CD14-positive monocyte (primary cell): Measurements from ENCODE around the gene LRP8. TPM values are rescaled to one million over a fixed set of nuclear protein-coding genes. Genes with fewer than 3 reads are reported as not detected.

Experiments
- DNase-seq, 3 donors: peaks; one replicate each; pipeline ENCODE4 v3.0.0-alpha.2; 2011 to 2022
- H2AFZ ChIP-seq: 2 replicates; pipeline ENCODE4 v1.6.0; 2012; ENCODE audit warnings: mild to moderate bottlenecking, low read depth, low read length, inconsistent platforms; ENCODE audit not compliant: insufficient read depth, poor library complexity, severe bottlenecking
- H3K27ac ChIP-seq, 2 donors: 1 replicate in 1 of 2; 2 replicates in 1 of 2; pipeline ENCODE4 v1.5.1; 2012 to 2013; ENCODE audit warnings: low read length in 2 of 2, control low read depth in 1 of 2, inconsistent platforms in 1 of 2, low read depth in 1 of 2, mild to moderate bottlenecking in 1 of 2
- H3K27me3 ChIP-seq, 2 donors: one replicate each; pipeline versions ENCODE4 v1.6.0 to v1.6.1; 2011 to 2013; ENCODE audit warnings: low read length in 2 of 2; ENCODE audit not compliant: control insufficient read depth in 2 of 2, insufficient read depth in 2 of 2
- H3K36me3 ChIP-seq, 2 donors: replicated peaks in 1 of 2; 1 replicate in 1 of 2; 2 replicates in 1 of 2; pipeline versions ENCODE4 v1.5.1 to v1.6.1; 2012 to 2013; ENCODE audit warnings: low read length in 2 of 2, control low read depth in 1 of 2, inconsistent platforms in 1 of 2, mild to moderate bottlenecking in 1 of 2; ENCODE audit not compliant: insufficient read depth in 2 of 2, control insufficient read depth in 1 of 2
- H3K4me1 ChIP-seq, 2 donors: 1 replicate in 1 of 2; 2 replicates in 1 of 2; pipeline versions ENCODE4 v1.5.1 to v1.6.1; 2012 to 2013; ENCODE audit warnings: low read length in 2 of 2, control low read depth in 1 of 2, inconsistent platforms in 1 of 2, mild to moderate bottlenecking in 1 of 2, moderate library complexity in 1 of 2; ENCODE audit not compliant: insufficient read depth in 2 of 2, control insufficient read depth in 1 of 2
- H3K4me2 ChIP-seq: replicated peaks from 2 replicates; pipeline ENCODE3; 2012; ENCODE audit warnings: low read length, moderate library complexity, mild to moderate bottlenecking; ENCODE audit not compliant: poor library complexity, severe bottlenecking; ENCODE audit errors: extremely low read depth
- H3K4me3 ChIP-seq, 3 experiments: fragments of 200-600 bp in 1 of 3; sonication (generic) in 1 of 3; replicated peaks in 1 of 3; 1 replicate in 2 of 3; 2 replicates in 1 of 3; pipeline ENCODE4 v1.5.1; 2011 to 2013; ENCODE audit warnings: low read length in 3 of 3, mild to moderate bottlenecking in 3 of 3, control low read depth in 2 of 3, low read depth in 2 of 3, inconsistent platforms in 1 of 3, moderate library complexity in 1 of 3
- H3K79me2 ChIP-seq: 2 replicates; pipeline ENCODE4 v1.6.0; 2012; ENCODE audit warnings: mild to moderate bottlenecking, control low read depth, inconsistent platforms, low read length, moderate library complexity; ENCODE audit not compliant: insufficient read depth
- H3K9ac ChIP-seq: 2 replicates; pipeline ENCODE4 v1.6.0; 2017; ENCODE audit warnings: low read length, mild to moderate bottlenecking; ENCODE audit not compliant: insufficient read depth, poor library complexity, severe bottlenecking
- H3K9me3 ChIP-seq, 2 donors: replicated peaks in 1 of 2; 1 replicate in 1 of 2; 2 replicates in 1 of 2; pipeline versions ENCODE4 v1.5.1 to v1.6.1; 2012 to 2013; ENCODE audit warnings: low read length in 2 of 2, control low read depth in 1 of 2; ENCODE audit not compliant: control insufficient read depth in 1 of 2, insufficient read depth in 1 of 2
- H4K20me1 ChIP-seq: 2 replicates; pipeline ENCODE4 v1.6.0; 2012; ENCODE audit warnings: mild to moderate bottlenecking, low read length, control low read depth, moderate library complexity; ENCODE audit not compliant: insufficient read depth
- H3K27ac Mint-ChIP-seq, 7 donors: one replicate each; pipeline ENCODE4 v1.8.0; 2020; ENCODE audit warnings: mild to moderate bottlenecking in 7 of 7, mixed read lengths in 7 of 7, moderate library complexity in 6 of 7, inconsistent platforms in 2 of 7
- H3K27me3 Mint-ChIP-seq, 3 donors: one replicate each; pipeline ENCODE4 v1.8.0; 2021 to 2022; ENCODE audit warnings: low read depth in 3 of 3, mild to moderate bottlenecking in 3 of 3, mixed read lengths in 3 of 3, moderate library complexity in 3 of 3, inconsistent platforms in 1 of 3
- H3K36me3 Mint-ChIP-seq, 2 donors: one replicate each; pipeline ENCODE4 v1.8.0; 2020; ENCODE audit warnings: mixed read lengths in 2 of 2, inconsistent platforms in 1 of 2, mild to moderate bottlenecking in 1 of 2
- H3K4me1 Mint-ChIP-seq: one replicate; pipeline ENCODE4 v1.8.0; 2020; ENCODE audit warnings: mild to moderate bottlenecking, mixed read lengths
- H3K4me3 Mint-ChIP-seq, 2 donors: one replicate each; pipeline ENCODE4 v1.8.0; 2020; ENCODE audit warnings: mild to moderate bottlenecking in 2 of 2, mixed read lengths in 2 of 2, moderate library complexity in 1 of 2
- H3K9me3 Mint-ChIP-seq, 7 donors: one replicate each; pipeline ENCODE4 v1.8.0; 2020 to 2022; ENCODE audit warnings: mixed read lengths in 7 of 7, mild to moderate bottlenecking in 6 of 7, moderate library complexity in 6 of 7, inconsistent platforms in 2 of 7
- CTCF ChIP-seq: fragments of 200-600 bp; IDR thresholded peaks from one replicate; pipeline ENCODE4 v1.8.0; 2022; ENCODE audit warnings: antibody characterized with exemption, mild to moderate bottlenecking
- WGBS: methylation state at CpG from one replicate; pipeline ENCODE4 v1.1.5; 2013; ENCODE audit warnings: missing lambda C conversion rate; ENCODE audit not compliant: insufficient coverage; 5-methylcytosine and 5-hydroxymethylcytosine counted together
- intact Hi-C, 2 donors: fragments of 100-400 bp; cut with micrococcal nuclease; formaldehyde crosslinking; loops; one replicate each; pipeline versions ENCODE4 v1.15.0 to v1.15.1; 2023
- polyA plus RNA-seq, 3 donors: library from polyadenylated mRNA; depleted of rRNA in 1 of 3; unstranded in 2 of 3; stranded (reverse) in 1 of 3; fragments of 300-500 nt in 2 of 3; fragments of >200 nt in 1 of 3; fragmentation: Illumina TruSeq in 2 of 3; gene quantifications; 1 replicate in 2 of 3; 2 replicates in 1 of 3; pipeline ENCODE4 v1.2.3, GENCODE V29; 2012 to 2021

Gene LRP8
- polyA plus RNA-seq, 3 donors, result 0.76 to 11.3 (median 0.95) TPM

- Mint-ChIP-seq H3K4me3 (no peak overlapping the region), H3K36me3 (peaks cover 76 to 94% of the 10 kb centered on the region in 2 donors), H3K27me3 (no peaks in the 10 kb centered on the region), H3K9me3 (peaks cover 7 to 11% (median 10%) of the 10 kb centered on the region in 7 donors), H3K4me1 (peaks cover 3% of the 10 kb centered on the region), H3K27ac (peak overlapping the region in 2 of 7 donors; percentile 24 to 25)
- intact Hi-C loops, result no loop called here
- DNase-seq, result no peak
- Histone ChIP-seq H4K20me1 (peaks cover 4% of the 10 kb centered on the region), H3K9me3 (peaks cover 7 to 9% of the 10 kb centered on the region in 2 donors), H3K27ac (no peak overlapping the region), H3K79me2 (peaks cover 5% of the 10 kb centered on the region), H3K36me3 (peaks cover 78 to 99% of the 10 kb centered on the region in 2 donors), H3K4me3 (no peak overlapping the region), H3K9ac (no peak overlapping the region), H2AFZ (no peak overlapping the region), H3K4me2 (no peak overlapping the region), H3K4me1 (peaks cover under 1% of the 10 kb centered on the region in 2 donors), H3K27me3 (no peaks in the 10 kb centered on the region)
- no peak for TF ChIP-seq CTCF
- WGBS, result 100% methylated on average over 6 of the region's 11 CpGs
Observed at GRCh38 chr1:53210954-53211353, 116.9 kb downstream of the LRP8 start.

- Histone ChIP-seq H3K9me3 (peaks cover 13 to 15% of the 10 kb centered on the region in 2 donors), H3K4me1 (no peaks in the 10 kb centered on the region), H3K4me2 (no peak overlapping the region), H3K79me2 (peaks cover 5% of the 10 kb centered on the region), H3K27me3 (no peaks in the 10 kb centered on the region), H3K9ac (no peak overlapping the region), H3K4me3 (no peak overlapping the region), H2AFZ (no peak overlapping the region), H3K27ac (no peak overlapping the region), H3K36me3 (peaks cover 78 to 99% of the 10 kb centered on the region in 2 donors), H4K20me1 (peaks cover 4% of the 10 kb centered on the region)
- Mint-ChIP-seq H3K27ac (no peak overlapping the region), H3K4me1 (no peaks in the 10 kb centered on the region), H3K27me3 (no peaks in the 10 kb centered on the region), H3K4me3 (no peak overlapping the region), H3K9me3 (peaks cover 13 to 17% (median 16%) of the 10 kb centered on the region in 7 donors), H3K36me3 (peaks cover 76 to 99% of the 10 kb centered on the region in 2 donors)
- DNase-seq, result no peak
- WGBS, result 100% methylated on average over 4 of the region's 7 CpGs
- no peak for TF ChIP-seq CTCF
- intact Hi-C loops, result no loop called here
Observed at GRCh38 chr1:53210352-53210751, 117.5 kb downstream of the LRP8 start.
